ENCODE data around the gene HEY2.
"Not testable (repeated sequence)": the region's sequence is repeated elsewhere in the genome, so short reads cannot be mapped to it uniquely, and the experiment has no call there.

HEY2 gene

DNA sequence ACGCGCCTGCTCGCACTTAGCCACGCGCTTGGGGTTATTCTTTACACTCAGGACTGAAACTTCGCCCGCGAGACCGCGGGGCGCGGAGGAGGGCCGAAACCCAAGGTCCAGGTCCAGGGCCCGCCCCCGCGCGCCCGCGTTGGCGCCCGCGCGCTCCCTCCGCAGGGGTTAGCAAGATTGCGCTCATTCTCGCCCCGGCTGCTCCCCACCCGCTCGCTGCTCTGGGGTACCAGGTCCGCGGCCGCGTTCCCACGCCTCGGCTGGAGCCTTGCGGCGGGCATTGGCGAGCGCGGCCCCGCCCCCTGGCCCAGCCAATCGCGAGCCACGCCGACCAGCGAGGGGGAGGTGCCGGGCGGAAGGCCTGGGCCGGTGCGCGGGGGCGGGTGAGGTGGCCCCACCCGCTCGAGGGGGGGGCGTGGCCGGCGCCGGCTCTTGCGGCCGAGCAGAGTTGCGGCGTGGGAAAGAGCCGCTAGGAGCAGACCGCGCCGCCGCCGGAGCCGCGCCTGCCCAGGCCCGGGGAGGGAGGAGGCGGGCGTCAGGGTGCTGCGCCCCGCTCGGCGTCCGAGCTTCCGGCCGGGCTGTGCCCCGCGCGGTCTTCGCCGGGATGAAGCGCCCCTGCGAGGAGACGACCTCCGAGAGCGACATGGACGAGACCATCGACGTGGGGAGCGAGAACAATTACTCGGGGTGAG, at the start of gene HEY2:
HEY2 (plus strand) TSS at position 460 of the 692 bp plus-strand sequence; CDS start at position 605, 145 bp downstream.
- peak; percentile 83 for DNase-seq

DNA sequence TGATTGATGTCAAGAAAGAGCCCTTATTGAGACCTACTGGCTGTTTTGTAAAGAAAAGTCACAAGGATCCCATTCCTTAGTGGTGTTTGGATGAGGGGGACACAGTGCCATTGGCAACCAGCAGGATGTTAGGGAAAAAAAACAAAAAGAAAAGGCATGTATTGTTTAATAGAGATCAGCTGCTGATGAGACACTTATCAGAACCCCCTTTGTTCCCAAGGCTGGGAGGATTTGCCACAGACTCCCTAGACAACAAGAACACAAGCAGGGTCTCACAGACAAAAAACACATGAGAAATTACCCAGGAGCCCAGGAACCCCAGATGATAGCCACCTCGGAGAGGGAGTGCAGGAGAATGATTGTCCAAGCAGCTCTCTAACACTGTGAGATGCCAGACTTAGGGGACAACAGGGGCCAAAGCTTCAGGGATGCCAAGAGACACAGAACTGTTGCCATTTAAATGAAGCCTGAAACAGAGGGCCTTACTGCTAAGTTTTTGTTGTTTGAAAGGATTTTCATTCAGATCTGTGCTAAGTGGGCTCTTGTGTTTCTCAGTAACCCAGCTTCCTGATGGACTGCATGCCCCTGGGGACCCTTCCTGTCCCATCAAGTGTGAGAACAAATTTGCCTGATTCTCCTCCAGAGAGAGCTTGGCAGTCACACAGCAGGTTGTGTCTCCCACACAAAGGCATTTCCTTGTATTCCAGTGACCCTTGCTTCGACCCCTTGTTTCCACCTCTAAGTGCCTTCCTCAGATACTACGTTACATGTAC, 48.7 kb upstream of the HEY2 start:
- DNase-seq = no peak

DNA sequence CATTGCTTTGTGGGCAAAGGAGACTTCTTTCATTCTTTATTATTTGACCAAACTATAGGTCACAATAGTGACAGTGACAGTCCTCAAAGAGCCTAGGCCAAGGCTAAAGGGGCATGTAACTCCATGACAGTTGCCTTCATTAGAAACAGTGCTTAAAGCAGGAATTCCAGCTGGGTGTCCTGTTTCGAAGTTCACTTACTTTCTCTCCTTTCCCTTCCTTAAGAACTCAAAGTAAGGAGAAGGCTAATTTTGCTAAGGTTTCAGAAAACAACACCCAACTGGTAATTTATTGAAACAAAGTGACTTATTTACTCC, 48.1 kb upstream of the HEY2 start:
- DNase-seq = no peak

DNA sequence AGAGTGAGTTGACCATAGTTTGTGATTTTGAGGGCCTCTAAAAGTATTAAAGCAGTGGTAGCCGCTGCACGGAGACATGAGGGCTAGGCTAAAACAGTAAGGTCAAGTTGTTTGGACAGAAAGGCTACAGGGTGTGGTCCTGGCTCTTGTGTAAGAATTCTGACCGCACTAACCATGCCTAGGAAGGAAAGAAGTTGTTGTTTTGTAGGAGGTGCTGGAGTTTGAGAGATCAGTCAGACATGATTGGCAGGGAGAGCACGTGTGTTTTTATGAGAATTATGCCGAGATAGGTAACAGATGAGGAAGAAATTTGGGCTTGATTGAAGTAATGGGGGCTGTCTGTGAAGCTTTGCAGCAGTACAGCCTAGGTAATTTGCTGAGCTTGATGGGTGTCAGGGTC, 45.5 kb upstream of the HEY2 start:
- not testable (repeated sequence) for DNase-seq

DNA sequence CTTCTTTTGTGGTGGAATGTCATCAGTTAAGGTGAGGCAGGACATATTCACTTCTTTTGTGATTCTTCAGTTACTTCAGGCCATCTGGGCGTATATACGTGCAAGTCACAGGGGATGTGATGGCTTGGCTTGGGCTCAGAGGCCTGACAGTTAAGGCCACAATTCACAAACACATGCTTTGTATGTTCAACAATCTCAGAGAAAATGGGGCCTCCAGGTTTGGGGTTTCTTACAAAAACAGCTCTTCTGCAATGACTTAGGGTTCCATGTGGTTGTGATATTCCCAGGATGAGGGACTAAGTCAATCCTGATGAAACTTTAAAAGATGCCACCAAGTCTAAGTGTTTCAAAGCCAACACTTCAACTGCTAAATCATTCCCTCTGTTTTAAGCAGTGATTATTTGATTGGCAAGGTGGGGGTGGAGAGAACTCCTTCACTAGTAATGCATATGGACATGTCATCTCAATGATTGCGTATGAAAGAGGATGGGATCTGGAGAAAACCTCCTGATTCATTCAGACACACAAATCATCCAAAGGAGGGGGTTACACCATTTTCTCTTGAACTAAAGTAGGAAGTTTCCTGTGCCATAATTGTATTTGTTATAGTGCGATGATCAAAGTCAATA, 41.7 kb upstream of the HEY2 start:
- DNase-seq = no peak

DNA sequence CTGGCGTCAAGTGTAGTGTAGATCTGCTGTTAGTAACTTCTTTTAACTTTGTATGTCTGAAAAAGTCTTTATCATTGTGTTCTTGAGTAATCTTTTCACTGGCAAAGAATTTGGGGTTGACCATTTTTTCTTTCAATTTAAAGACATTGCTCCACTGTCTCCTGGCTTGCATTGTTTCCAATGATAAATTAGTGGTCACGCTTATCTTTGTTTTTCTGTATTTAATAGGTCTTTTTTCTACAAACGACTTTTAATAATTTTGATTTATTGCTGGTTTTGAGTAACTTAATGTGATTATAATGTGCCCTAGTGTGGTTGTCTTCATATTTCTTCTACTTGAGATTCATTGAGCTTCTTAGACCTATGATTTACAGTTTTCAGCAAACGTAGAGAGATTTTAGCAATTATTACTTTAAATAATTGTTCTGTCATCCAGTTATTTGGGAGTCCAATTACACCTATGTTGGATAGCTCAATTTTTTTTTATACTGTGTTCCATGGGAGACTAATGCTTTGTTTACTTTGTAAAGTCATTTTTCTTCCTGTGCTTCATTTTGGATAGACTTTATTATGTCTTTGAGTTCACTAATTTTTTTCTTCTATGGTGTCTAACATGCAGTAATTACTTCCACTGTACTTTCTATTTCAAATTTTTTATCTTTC, 38.3 kb upstream of the HEY2 start:
- DNase-seq = no peak

DNA sequence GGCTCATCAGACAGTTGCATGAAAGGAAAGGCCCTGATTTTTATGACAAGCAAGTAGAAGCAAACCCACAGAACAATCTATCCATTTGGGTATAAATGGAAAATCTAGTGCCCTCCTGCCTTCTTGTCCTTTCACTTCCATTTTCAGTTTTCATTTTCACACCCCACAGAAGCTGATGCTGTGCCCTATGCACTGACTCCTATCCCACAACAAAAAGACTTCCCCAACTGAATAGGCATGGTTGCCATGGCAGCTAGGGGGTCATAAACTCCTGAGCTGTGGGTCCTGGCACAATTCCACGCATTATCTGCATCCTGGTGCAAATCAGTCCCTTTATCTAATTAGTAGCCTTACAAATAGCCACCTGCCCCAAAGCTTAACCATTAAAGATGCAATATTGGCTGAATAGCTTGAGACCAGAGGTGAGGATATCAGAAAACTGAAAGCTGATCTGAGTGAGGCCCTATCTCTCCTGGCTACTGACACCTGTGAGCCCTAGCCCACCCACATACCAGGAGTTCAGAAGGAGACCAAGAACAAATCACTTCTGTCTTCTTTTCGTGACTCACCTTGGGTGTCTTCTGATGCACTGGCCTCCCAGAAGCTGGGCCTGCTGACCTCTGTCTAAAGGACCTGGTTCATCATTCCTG, 34.9 kb upstream of the HEY2 start:
- DNase-seq = no peak

DNA sequence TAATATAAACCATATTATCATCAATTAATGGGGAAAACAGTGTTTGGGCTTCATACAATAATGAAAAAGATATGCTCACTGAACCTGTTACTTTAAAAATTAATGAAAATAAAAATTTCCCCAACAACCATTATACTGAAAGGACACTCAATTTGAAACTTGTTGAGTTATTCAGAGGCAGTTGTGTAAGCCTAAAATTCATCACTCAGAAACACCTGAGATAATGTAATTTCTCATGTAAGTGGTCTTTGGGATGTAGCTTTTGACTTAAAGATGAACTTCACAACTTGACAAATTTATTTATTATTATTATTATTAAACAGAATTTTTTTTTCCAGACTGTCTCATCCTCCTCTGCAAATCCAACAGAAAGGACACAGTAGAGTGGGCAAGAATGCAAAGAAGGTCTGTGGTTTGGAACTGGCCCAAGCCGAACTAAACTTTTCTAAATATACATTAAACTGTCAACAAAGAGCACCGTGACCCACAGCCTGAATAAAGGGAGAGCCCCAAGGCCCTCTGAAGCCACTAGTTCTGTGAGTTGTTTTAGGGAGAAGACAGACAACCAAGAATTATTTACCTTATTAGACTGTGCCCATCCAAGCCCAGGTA, 32.2 kb upstream of the HEY2 start:
- DNase-seq = peak; percentile 2

DNA sequence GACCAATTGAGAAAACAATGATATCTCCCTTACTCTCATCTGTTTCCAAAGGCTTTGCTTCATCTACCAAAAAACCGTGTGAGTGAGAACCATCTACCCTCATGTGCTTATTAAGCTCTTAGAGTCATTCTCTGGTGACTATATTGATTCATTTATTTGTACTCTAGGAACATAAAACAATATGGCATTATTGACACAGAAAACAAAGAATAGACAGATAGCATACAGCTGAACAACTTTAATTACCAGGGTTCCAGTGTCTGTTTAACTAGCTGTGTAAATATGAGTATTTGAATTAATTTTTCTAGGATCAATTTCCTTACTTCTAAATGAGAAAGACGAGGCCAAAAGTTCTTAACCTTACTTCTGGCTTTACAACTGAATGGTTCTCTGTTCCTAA, 31.3 kb upstream of the HEY2 start:
- no peak for DNase-seq

DNA sequence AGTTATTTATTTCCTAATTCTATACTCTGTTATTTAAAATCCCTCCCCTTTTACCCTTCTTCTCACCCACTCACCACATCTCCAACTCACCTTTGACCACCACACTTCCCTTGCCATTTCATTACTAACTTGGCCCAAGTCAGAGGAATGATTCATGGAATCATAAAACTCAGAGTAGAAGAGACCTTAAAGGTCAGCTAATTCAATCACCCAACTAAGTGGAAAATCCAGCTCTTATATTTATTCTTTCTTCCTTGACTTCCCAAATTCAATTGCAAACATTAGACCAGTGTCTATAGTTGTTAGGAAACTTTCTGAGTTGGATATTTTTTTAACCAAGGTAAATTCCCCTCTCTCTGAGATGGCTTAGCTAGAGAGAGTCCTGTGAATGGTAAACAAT, 26.5 kb upstream of the HEY2 start:
- no peak for DNase-seq

DNA sequence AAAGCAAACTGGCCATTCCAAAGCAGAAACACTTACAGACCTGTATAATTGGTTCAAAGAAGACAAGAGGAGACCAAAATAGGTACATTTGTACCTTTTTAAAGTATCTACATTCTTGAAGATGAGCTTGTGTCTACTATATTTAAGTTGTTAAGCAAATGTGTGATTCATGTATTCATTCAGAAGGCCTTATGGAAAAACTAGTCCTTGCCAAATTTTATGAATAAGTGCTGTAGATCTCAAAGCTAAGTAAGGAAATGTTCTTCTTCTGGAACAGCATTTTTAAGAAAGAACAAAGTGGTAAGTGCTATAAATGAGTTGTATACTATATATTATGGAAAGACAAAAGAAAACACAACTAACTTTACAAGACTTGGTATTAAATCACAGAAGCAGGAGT, 22.2 kb upstream of the HEY2 start:
- DNase-seq = no peak

DNA sequence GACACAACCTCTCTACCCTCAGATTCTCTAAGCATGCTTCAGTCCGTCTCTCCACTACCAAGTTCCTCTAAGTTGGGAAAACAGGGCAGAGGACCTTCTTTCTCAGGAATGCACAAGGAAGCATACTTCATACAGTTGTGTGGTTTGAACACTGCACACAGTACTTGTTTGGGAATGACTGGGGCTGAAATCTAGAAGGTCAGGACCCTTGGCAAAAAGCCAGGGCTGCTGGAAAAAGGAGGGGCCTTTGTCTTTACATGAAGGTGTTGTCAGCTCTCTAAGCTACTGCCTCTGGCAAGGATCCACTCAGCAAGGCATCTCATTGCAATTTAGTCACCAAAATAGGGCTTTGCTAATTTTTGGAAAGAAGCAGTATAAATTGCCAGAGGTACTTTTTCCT, 20.7 kb upstream of the HEY2 start:
- peak; percentile 0 for DNase-seq

DNA sequence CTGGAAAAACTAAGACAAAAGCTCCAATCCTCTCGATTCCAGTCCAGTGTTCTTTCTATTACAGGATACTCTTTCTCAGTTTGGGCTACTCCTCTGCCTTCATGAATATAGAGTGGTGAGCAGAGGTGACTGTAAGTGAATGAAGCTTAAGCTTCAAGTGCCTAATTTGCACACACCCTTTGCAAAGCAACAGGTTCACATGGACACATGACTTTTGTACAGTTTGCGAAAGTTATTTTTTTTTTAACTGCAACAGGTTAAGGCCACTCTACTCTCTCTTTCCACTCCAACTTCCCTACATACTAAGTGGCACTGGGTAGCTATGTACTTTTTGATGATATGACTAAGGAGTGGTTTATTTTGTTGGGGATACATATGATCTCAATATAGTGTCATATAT, 19.4 kb upstream of the HEY2 start:
- DNase-seq = no peak

DNA sequence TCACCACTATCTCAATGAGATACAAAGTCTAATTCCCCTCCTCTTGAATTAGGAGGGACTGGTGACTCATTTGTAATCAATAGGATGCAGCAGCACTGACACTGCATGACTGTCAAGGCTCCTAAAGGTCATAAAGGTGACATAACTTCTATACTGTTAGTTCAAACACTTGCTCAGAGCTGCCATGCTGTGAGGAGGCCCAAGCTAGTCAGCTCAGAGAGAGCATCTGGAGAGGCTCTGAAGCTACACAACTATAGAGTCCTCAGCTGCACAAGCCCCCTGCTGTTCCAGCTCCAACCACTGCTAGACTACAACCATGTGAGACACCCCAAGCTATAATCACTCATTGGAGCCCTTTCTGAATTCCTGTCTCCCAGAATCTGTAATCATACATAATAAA, 17.0 kb upstream of the HEY2 start:
- no peak for DNase-seq

DNA sequence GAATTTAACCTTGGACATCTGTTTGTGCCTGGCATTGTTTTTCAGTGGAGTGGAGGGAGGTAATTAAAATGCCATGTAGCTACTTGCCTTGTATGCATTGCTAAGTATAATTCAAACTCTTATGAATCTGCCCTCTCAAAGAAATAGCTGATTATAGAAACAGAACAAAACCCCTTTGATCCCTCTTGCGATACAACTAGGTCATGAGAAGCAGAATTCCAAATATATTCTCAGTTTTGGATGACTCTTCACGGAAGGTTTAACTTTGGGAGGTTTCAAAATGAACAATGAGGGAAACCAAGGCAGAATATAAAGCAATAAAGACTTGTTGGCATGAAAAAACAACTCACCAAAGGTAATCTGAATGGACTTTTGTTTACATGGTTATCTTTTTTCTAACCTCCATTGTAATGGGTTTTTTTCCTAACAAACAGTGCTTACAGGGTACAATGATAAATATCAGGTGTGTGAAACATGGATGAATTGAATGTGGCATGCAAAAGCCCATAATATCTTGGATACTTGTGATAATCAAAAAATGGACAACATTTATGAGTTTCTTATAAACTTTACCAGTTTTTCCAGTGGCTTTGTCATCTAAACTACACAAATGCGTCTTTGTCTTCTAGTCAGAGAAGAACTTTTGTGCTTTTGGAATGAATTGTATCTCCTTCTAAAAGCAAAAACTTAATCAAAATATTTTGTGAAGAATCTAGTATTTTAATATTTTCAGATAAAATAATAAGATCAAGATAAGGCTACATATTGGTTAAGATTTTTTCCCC, 15.7 kb upstream of the HEY2 start:
- no peak for DNase-seq

DNA sequence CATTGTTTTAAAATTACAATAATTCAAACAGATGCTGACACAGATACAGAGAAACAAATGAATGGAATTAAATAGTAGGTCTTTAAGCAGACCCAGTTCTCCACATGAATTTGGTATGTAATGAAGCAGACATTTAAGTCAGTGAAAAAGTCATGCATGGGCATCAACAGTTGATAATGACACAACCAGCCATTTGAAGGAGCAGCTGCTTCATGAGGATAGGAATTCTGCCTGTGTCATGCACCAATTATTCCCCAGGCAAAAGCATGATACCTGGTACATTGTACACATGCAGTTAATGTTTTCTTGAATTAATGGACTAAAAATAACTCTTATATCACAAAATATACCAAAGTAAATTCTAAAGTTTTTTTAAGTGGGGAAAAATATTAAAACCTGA, 11.2 kb upstream of the HEY2 start:
- DNase-seq = no peak

DNA sequence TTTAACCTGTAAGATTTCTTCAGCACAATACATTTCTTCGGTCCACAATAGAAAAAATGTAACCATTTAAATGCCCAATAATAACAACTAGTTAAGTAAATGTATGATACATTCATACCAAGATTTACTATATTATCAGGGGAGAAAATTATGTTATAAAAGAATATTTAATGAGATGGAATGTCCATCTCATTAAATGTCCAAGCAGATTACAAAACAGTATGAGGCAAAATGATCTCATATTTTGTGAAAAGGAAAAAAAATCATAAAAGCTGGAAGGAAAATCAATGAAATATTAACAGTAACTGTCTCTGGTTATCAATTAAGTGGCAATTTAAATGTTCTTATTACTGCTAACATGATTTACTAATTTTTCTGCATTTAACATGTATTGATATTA, 10.1 kb upstream of the HEY2 start:
- DNase-seq = no peak

DNA sequence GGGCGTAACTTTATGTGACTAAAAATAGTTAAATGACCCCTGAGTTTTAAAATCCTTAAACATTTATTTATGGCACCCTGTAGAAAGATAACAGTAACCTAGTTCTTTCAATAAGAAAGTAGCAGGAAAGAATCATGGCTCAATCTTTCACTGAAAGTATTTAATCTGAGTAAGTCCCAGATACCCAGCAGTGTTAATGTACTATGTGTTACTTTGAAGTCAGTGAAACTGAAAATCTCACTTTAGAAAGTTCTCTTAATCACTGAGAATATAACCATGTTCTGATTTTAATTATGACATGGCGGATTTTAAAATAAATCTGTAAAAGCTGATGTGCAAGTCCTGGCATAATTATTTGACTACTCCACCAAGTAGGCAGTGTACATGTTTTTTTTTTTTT, 8.1 kb upstream of the HEY2 start:
- DNase-seq = no peak

DNA sequence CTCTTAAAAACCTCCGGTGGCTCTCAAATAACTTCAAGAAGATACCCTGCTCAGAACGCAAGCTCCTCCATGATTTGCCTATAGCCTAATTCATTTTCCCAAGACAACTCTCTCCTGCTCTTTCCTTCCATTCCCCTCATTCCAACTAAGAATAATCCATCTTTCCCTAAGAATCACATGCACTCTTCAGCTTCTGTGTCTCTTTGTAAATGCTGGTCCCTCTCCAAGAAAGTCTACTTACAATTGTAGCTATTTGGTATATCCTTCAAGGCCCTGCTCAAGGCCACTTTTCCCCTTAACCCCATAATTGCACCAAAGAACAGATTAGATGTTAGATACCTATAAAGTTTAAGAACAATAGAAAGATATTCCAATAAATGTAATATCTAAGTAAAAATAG, 7.4 kb upstream of the HEY2 start:
- DNase-seq = no peak

DNA sequence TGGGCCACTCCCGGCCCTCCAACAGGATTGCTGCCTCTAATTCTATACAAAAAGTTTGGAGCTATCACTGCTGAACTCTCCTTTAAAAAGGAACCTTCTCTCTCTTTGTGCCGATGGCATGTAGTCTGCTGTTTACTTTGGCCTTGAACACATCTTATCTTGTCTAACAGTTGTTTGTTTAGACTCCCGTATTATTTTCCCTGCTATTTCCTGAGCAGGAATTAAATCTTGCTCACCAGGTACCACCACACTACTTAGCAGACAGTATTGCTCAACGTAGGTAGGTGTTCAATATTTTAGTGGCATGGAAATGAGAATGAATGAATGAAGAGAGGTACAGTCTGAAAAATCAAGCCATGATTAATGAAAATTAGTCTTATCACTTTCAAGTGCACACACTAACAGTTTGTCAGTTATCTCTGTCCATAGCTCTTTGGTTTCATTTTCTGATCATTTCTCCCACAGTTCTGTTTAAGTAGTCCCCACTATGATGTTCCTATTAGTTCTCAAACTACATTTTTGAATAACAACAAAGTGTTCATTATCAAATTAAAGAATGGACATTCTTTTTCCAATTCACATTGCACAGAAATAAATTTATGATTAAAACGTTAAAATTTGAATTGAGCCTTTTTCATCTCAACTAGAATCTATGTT, 6.8 kb upstream of the HEY2 start:
- DNase-seq = no peak

DNA sequence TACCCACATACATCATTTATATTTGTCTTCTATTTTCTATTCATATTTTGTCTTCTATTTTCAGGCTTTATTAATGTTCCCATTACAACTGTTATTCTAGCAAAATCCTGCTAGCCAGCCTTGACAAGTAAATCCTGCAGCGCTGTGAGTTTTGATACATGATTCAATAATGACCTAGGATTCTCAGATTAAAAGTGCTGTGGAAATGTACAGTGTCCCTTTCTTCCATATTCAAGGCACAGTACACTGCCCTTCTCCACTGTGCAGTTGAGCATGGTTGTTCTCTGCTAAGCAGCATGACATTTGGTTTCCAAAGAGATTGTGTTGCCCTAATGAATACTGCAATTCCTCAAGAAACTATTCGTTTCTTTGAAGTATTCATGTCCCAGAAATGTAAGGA, 5.8 kb upstream of the HEY2 start:
- no peak for DNase-seq

Data from fibroblast of skin of right quadriceps (primary cell).